ENCODE measurements around the gene IRF2BP1. TPM values are rescaled to one million over a fixed set of nuclear protein-coding genes. Genes with fewer than 3 reads are reported as not detected.

Gene IRF2BP1
- total RNA-seq, 5 donors from 2014 or later (not counting 1 experiment from before 2014, with no cell fraction given), result 22.7 to 42.3 (median 38.0) TPM

- DNase-seq (no peak), ATAC-seq (replicated peaks in 1 of 4) (no peak)
- Mint-ChIP-seq H3K4me1 (peaks cover 21 to 29% (median 22%) of the 10 kb centered on the region in 3 donors), H3K27ac (peak overlapping the region; percentile 98), H3K27me3 (no peaks in the 10 kb centered on the region), H3K36me3 (no peaks in the 10 kb centered on the region), H3K4me3 (peak overlapping the region; percentile 94 to 99 (median 95)), H3K9me3 (no peaks in the 10 kb centered on the region)
- H3K27ac ChIP-seq (ENCODE audit: low read length), result peak overlapping the region; percentile 86
- 86% methylated on average over 1 of the region's 10 CpGs for WGBS (ENCODE audit: insufficient coverage)
- H3K36me3 ChIP-seq (ENCODE audit: control insufficient read depth in 2 of 2, extremely low read depth in 1 of 2, insufficient read depth in 1 of 2, low read length in 1 of 2), result no peaks in the 10 kb centered on the region
- H3K4me1 ChIP-seq (ENCODE audit: control insufficient read depth in 1 of 2, extremely low read depth in 1 of 2, insufficient read depth in 2 of 2, low read length in 2 of 2), result peaks cover 16 to 45% of the 10 kb centered on the region in 2 experiments
- no peaks in the 10 kb centered on the region for H3K9me3 ChIP-seq
- CTCF ChIA-PET, result no interaction called here
- peak overlapping the region; percentile 86 for H3K4me3 ChIP-seq (ENCODE audit: control insufficient read depth in 1 of 2, extremely low read depth in 1 of 2, low read length in 1 of 2)
- POLR2A ChIA-PET, result interaction anchor here in 1 of 2 donors (1.2 kb wide), 1 partner anchor 15 kb away, joined by 3 read pairs; the partner anchor contains the start of gene MYPOP
- H3K27me3 ChIP-seq (replicated peaks in 1 of 2; ENCODE audit: control insufficient read depth in 2 of 2, extremely low read depth in 1 of 2, insufficient read depth in 2 of 2, low read length in 1 of 2), result peaks cover 0 to 5% of the 10 kb centered on the region in 2 experiments
These were observed 1.3 kb upstream of the IRF2BP1 start for GRCh38 chr19:45887200-45887710.

GRCh38 chr19:45886427-45887199, 672 bp upstream of the IRF2BP1 start:
- POLR2A ChIA-PET, result interaction anchor here in 1 of 2 donors (0.7 to 1.2 kb wide), 3 partner anchors 16 to 419 kb away, joined by 3 to 4 read pairs (median 3); partner anchors contain the start of genes FOSB, MYPOP and SYMPK
- 0% methylated on average over 9 of the region's 32 CpGs for WGBS (ENCODE audit: insufficient coverage)

GRCh38 chr19:45884682-45885555, 1.0 kb downstream of the IRF2BP1 start:
- peaks cover 3% of the 10 kb centered on the region in 2 donors for H3K27me3 Mint-ChIP-seq
- H3K27ac Mint-ChIP-seq, result no peak overlapping the region
- no peaks in the 10 kb centered on the region for H3K36me3 Mint-ChIP-seq
- Histone ChIP-seq H3K4me3 (ENCODE audit: control insufficient read depth in 1 of 2, extremely low read depth in 1 of 2, low read length in 1 of 2) (peak overlapping the region; percentile 86), H3K9me3 (no peaks in the 10 kb centered on the region), H3K4me1 (ENCODE audit: control insufficient read depth in 1 of 2, extremely low read depth in 1 of 2, insufficient read depth in 2 of 2, low read length in 2 of 2) (peaks cover 16 to 47% of the 10 kb centered on the region in 2 experiments), H3K27ac (ENCODE audit: low read length) (no peak overlapping the region), H3K27me3 (replicated peaks in 1 of 2; ENCODE audit: control insufficient read depth in 2 of 2, extremely low read depth in 1 of 2, insufficient read depth in 2 of 2, low read length in 1 of 2) (peaks cover 0 to 7% of the 10 kb centered on the region in 2 experiments), H3K36me3 (ENCODE audit: control insufficient read depth in 2 of 2, extremely low read depth in 1 of 2, insufficient read depth in 1 of 2, low read length in 1 of 2) (no peaks in the 10 kb centered on the region)
- 74% methylated on average over 72 of the region's 72 CpGs for WGBS (ENCODE audit: insufficient coverage)
- ChIA-PET POLR2A (interaction anchor here in 1 of 2 donors (1.2 kb wide), 1 partner anchor 22 kb away, joined by 4 read pairs; the partner anchor contains the start of gene SYMPK), CTCF (interaction anchor here (1.3 to 2.2 kb wide), 2 partner anchors 18 to 20 kb away, joined by 4 read pairs; no protein-coding TSS in a partner anchor)
- peak overlapping the region; percentile 55 to 99 (median 62) for H3K4me3 Mint-ChIP-seq
- no peaks in the 10 kb centered on the region for H3K9me3 Mint-ChIP-seq
- ATAC-seq (replicated peaks in 1 of 4), result no peak
- peaks cover 22 to 33% (median 30%) of the 10 kb centered on the region in 3 donors for H3K4me1 Mint-ChIP-seq
- peak in 2 of 35 experiments; percentile 2 to 12 for DNase-seq

More at GRCh38 chr19:45886427-45887199, 672 bp upstream of the IRF2BP1 start:
- no peaks in the 10 kb centered on the region for H3K27me3 Mint-ChIP-seq
- Histone ChIP-seq H3K36me3 (ENCODE audit: control insufficient read depth in 2 of 2, extremely low read depth in 1 of 2, insufficient read depth in 1 of 2, low read length in 1 of 2) (no peaks in the 10 kb centered on the region), H3K27ac (ENCODE audit: low read length) (peak overlapping the region; percentile 86), H3K4me1 (ENCODE audit: control insufficient read depth in 1 of 2, extremely low read depth in 1 of 2, insufficient read depth in 2 of 2, low read length in 2 of 2) (peaks cover 16 to 47% of the 10 kb centered on the region in 2 experiments), H3K4me3 (ENCODE audit: control insufficient read depth in 1 of 2, extremely low read depth in 1 of 2, low read length in 1 of 2) (peak overlapping the region; percentile 86), H3K27me3 (replicated peaks in 1 of 2; ENCODE audit: control insufficient read depth in 2 of 2, extremely low read depth in 1 of 2, insufficient read depth in 2 of 2, low read length in 1 of 2) (peaks cover 0 to 7% of the 10 kb centered on the region in 2 experiments), H3K9me3 (no peaks in the 10 kb centered on the region)
- H3K9me3 Mint-ChIP-seq, result no peaks in the 10 kb centered on the region
- peak; percentile 75 to 95 (median 87) for DNase-seq
- ATAC-seq (replicated peaks in 1 of 4), result peak; percentile 63 to 74 (median 67)
- peak overlapping the region; percentile 94 to 99 (median 95) for H3K4me3 Mint-ChIP-seq
- H3K36me3 Mint-ChIP-seq, result no peaks in the 10 kb centered on the region
- CTCF ChIA-PET, result interaction anchor here in 1 of 2 donors (0.5 to 2.2 kb wide), 4 partner anchors 16 to 117 kb away, joined by 4 to 9 read pairs (median 8); partner anchors contain the start of genes SIX5 and SYMPK
- peak overlapping the region; percentile 98 for H3K27ac Mint-ChIP-seq
- peaks cover 22 to 31% (median 24%) of the 10 kb centered on the region in 3 donors for H3K4me1 Mint-ChIP-seq

GRCh38 chr19:45883881-45884681, 1.9 kb downstream of the IRF2BP1 start:
- Histone ChIP-seq H3K27me3 (replicated peaks in 1 of 2; ENCODE audit: control insufficient read depth in 2 of 2, extremely low read depth in 1 of 2, insufficient read depth in 2 of 2, low read length in 1 of 2) (peaks cover 0 to 12% of the 10 kb centered on the region in 2 experiments), H3K4me3 (ENCODE audit: control insufficient read depth in 1 of 2, extremely low read depth in 1 of 2, low read length in 1 of 2) (peak overlapping the region in 1 of 2 donors; percentile 23), H3K4me1 (ENCODE audit: control insufficient read depth in 1 of 2, extremely low read depth in 1 of 2, insufficient read depth in 2 of 2, low read length in 2 of 2) (peaks cover 16 to 47% of the 10 kb centered on the region in 2 experiments), H3K27ac (ENCODE audit: low read length) (no peak overlapping the region), H3K36me3 (ENCODE audit: control insufficient read depth in 2 of 2, extremely low read depth in 1 of 2, insufficient read depth in 1 of 2, low read length in 1 of 2) (no peaks in the 10 kb centered on the region), H3K9me3 (no peaks in the 10 kb centered on the region)
- DNase-seq (no peak), ATAC-seq (replicated peaks in 1 of 4) (no peak)
- ChIA-PET CTCF (interaction anchor here (0.6 to 1.3 kb wide), 2 partner anchors 19 to 906 kb away, joined by 3 to 4 read pairs; no protein-coding TSS in a partner anchor), POLR2A (no interaction called here)
- H3K9me3 Mint-ChIP-seq, result no peaks in the 10 kb centered on the region
- WGBS (ENCODE audit: insufficient coverage), result 95% methylated on average over 57 of the region's 57 CpGs
- peaks cover 22 to 33% (median 30%) of the 10 kb centered on the region in 3 donors for H3K4me1 Mint-ChIP-seq
- H3K36me3 Mint-ChIP-seq, result no peaks in the 10 kb centered on the region
- peak overlapping the region in 2 of 3 donors; percentile 71 for H3K4me3 Mint-ChIP-seq
- H3K27ac Mint-ChIP-seq, result peak overlapping the region; percentile 27 to 48
- peaks cover 3% of the 10 kb centered on the region in 2 donors for H3K27me3 Mint-ChIP-seq

- CTCF ChIA-PET, result interaction anchor here in 1 of 2 donors (0.6 kb wide), 1 partner anchor 905 kb away, joined by 3 read pairs; no protein-coding TSS in a partner anchor
- H3K27ac ChIP-seq (ENCODE audit: low read length), result no peak overlapping the region
These were observed 2.4 kb downstream of the IRF2BP1 start for GRCh38 chr19:45883586-45883880.

More at GRCh38 chr19:45883586-45883880, 2.4 kb downstream of the IRF2BP1 start:
- Mint-ChIP-seq H3K36me3 (no peaks in the 10 kb centered on the region), H3K27me3 (peaks cover 4 to 5% of the 10 kb centered on the region in 2 donors), H3K9me3 (no peaks in the 10 kb centered on the region), H3K4me1 (peaks cover 22 to 34% (median 30%) of the 10 kb centered on the region in 3 donors), H3K4me3 (peak overlapping the region; percentile 71 to 78 (median 71)), H3K27ac (peak overlapping the region; percentile 48 to 53)
- H3K27me3 ChIP-seq (replicated peaks in 1 of 2; ENCODE audit: control insufficient read depth in 2 of 2, extremely low read depth in 1 of 2, insufficient read depth in 2 of 2, low read length in 1 of 2), result peaks cover 0 to 16% of the 10 kb centered on the region in 2 experiments
- H3K4me1 ChIP-seq (ENCODE audit: control insufficient read depth in 1 of 2, extremely low read depth in 1 of 2, insufficient read depth in 2 of 2, low read length in 2 of 2), result peaks cover 16 to 47% of the 10 kb centered on the region in 2 experiments
- no peaks in the 10 kb centered on the region for H3K9me3 ChIP-seq
- no peak for DNase-seq
- POLR2A ChIA-PET, result no interaction called here
- WGBS (ENCODE audit: insufficient coverage), result no CpG with 5 or more reads among the region's 5 CpGs
- no peaks in the 10 kb centered on the region for H3K36me3 ChIP-seq (ENCODE audit: control insufficient read depth in 2 of 2, extremely low read depth in 1 of 2, insufficient read depth in 1 of 2, low read length in 1 of 2)
- ATAC-seq (replicated peaks in 1 of 4), result no peak
- H3K4me3 ChIP-seq (ENCODE audit: control insufficient read depth in 1 of 2, extremely low read depth in 1 of 2, low read length in 1 of 2), result peak overlapping the region in 1 of 2 donors; percentile 23
